ENCODE measurements around the gene PORCN. TPM values are rescaled to one million over a fixed set of nuclear protein-coding genes. Genes with fewer than 3 reads are reported as not detected.
"Not testable (repeated sequence)": the region's sequence is repeated elsewhere in the genome, so short reads cannot be mapped to it uniquely, and the experiment has no call there.

PORCN gene
- total RNA-seq, 4 donors from 2014 or later: 3.7 to 11.4 (median 5.2) TPM

- no peak for TF ChIP-seq POLR2A (IDR thresholded peaks at IDR 0.05)
- TF ChIP-seq, protein P1, sequence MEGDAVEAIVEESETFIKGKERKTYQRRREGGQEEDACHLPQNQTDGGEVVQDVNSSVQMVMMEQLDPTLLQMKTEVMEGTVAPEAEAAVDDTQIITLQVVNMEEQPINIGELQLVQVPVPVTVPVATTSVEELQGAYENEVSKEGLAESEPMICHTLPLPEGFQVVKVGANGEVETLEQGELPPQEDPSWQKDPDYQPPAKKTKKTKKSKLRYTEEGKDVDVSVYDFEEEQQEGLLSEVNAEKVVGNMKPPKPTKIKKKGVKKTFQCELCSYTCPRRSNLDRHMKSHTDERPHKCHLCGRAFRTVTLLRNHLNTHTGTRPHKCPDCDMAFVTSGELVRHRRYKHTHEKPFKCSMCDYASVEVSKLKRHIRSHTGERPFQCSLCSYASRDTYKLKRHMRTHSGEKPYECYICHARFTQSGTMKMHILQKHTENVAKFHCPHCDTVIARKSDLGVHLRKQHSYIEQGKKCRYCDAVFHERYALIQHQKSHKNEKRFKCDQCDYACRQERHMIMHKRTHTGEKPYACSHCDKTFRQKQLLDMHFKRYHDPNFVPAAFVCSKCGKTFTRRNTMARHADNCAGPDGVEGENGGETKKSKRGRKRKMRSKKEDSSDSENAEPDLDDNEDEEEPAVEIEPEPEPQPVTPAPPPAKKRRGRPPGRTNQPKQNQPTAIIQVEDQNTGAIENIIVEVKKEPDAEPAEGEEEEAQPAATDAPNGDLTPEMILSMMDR (IDR thresholded peaks at IDR 0.05): no peak
- H3K36me3 ChIP-seq: no peaks in the 10 kb centered on the region
Measured at GRCh38 chrX:48520455-48520854, 11.7 kb downstream of the PORCN start.

DNA sequence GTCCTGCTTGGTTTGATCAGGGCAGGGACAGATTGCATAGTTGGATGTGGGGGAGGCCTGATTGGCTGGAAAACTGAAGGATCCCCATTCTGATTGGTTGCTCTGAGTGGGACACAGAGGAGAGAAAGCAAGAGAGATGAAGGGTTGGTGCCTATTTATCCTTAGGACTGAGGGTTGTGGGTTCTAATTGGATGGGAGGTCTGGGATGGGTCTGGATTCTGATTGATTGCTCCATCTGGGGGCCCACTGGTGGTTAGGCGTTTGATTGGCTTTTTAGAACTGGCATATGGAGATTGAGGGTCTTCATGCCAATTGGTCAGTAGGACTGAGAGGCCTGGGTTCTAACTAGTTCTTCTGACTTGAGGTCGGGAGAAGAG lies 12.2 kb downstream of the PORCN start:
- no peaks in the 10 kb centered on the region for H3K9me3 ChIP-seq
- H3K27ac ChIP-seq: peak overlapping the region; percentile 77 to 93 (median 88)
- peak overlapping the region; percentile 47 to 80 (median 68) for H3K4me3 ChIP-seq
- no peaks in the 10 kb centered on the region for H3K36me3 ChIP-seq
- H3K27me3 ChIP-seq: no peaks in the 10 kb centered on the region
- TF ChIP-seq, protein P1 (IDR thresholded peaks at IDR 0.05): no peak
- TF ChIP-seq POLR2A (IDR thresholded peaks at IDR 0.05): no peak
- peaks cover 0 to 11% (median 0%) of the 10 kb centered on the region in 4 donors for H3K4me1 ChIP-seq
- no peak for DNase-seq

More at GRCh38 chrX:48520455-48520854, 11.7 kb downstream of the PORCN start:
- Histone ChIP-seq H3K9me3 (no peaks in the 10 kb centered on the region), H3K4me1 (peaks cover 0 to 11% (median 0%) of the 10 kb centered on the region in 4 donors), H3K27me3 (no peaks in the 10 kb centered on the region), H3K4me3 (no peak overlapping the region), H3K27ac (no peak overlapping the region)
- no peak for DNase-seq

GRCh38 chrX:48521353-48522243 lies 12.8 kb downstream of the PORCN start, which contains the start of gene EBP:
EBP (plus strand) TSS chrX:48521808; CDS start chrX:48523772, 1,964 bp downstream.
- peak; percentile 65 to 75 for TF ChIP-seq POLR2A (IDR thresholded peaks at IDR 0.05)
- TF ChIP-seq, protein P1 (IDR thresholded peaks at IDR 0.05): no peak
- peak within 1 kb of the TSS; percentile 77 to 93 (median 88) for H3K27ac ChIP-seq
- H3K36me3 ChIP-seq: peaks cover 0 to 1% (median 0%) of the 10 kb centered on the region in 3 donors
- peak within 1 kb of the TSS; percentile 47 to 80 (median 68) for H3K4me3 ChIP-seq
- DNase-seq: peak; percentile 93 to 97 (median 95)
- no peaks in the 10 kb centered on the region for H3K27me3 ChIP-seq
- no peaks in the 10 kb centered on the region for H3K9me3 ChIP-seq
- H3K4me1 ChIP-seq: peaks cover 0 to 11% (median 0%) of the 10 kb centered on the region in 4 donors

DNA sequence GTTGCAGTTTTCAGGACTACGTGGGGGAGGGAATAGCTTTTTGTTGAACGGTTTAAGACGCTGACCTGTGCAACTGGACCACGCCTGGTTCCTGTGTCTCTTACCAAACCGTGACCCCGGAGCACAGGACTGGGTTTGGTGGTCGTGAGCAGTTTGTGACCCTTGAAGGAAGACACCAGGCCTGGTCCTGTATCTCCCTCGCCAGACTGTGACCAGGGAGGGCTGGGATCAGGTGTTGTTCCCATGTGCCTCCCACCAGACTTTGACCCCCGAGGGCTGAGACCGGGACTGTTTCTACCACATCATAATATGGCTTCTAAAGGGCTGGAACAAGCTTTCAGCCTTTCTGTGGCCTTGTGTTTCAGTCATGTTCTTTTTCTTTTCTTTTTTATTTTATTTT lies 13.5 kb downstream of the PORCN start:
- H3K36me3 ChIP-seq: peaks cover 0 to 8% (median 0%) of the 10 kb centered on the region in 3 donors
- peaks cover 0 to 11% (median 0%) of the 10 kb centered on the region in 4 donors for H3K4me1 ChIP-seq
- H3K4me3 ChIP-seq: peak overlapping the region; percentile 47 to 80 (median 68)
- peak in 2 of 3 donors; percentile 69 to 70 for DNase-seq
- no peaks in the 10 kb centered on the region for H3K27me3 ChIP-seq
- no peaks in the 10 kb centered on the region for H3K9me3 ChIP-seq
- peak overlapping the region; percentile 77 to 93 (median 88) for H3K27ac ChIP-seq
- peak; percentile 23 to 44 for TF ChIP-seq POLR2A (IDR thresholded peaks at IDR 0.05)
- TF ChIP-seq, protein P1 (IDR thresholded peaks at IDR 0.05): no peak

GRCh38 chrX:48523682-48524081 lies 14.9 kb downstream of the PORCN start:
- no peaks in the 10 kb centered on the region for H3K9me3 ChIP-seq
- no peak overlapping the region for H3K4me3 ChIP-seq
- peaks cover 0 to 16% (median 0%) of the 10 kb centered on the region in 3 donors for H3K36me3 ChIP-seq
- no peak for DNase-seq
- H3K27me3 ChIP-seq: no peaks in the 10 kb centered on the region
- TF ChIP-seq, protein P1 (IDR thresholded peaks at IDR 0.05): no peak
- TF ChIP-seq POLR2A (IDR thresholded peaks at IDR 0.05): no peak
- peaks cover 0 to 11% (median 0%) of the 10 kb centered on the region in 4 donors for H3K4me1 ChIP-seq
- no peak overlapping the region for H3K27ac ChIP-seq

DNA sequence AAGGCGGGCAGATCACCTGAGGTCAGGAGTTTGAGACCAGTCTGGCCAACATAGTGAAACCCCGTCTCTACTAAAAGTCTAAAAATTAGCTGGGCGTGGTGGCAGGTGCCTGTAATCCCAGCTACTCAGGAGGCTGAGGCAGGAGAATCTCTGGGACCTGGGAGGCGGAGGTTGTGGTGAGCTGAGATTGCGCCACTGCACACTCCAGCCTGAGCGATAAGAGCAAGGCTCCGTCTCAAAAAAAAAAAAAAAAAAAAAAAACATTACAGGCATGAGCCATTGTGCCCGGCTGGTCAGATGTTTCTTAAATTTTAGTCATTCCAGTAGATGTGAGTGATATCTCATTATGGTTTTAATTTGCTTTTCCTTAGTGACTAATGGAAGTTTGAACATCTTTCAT lies 17.1 kb downstream of the PORCN start:
- not testable (repeated sequence) for DNase-seq, H3K27ac ChIP-seq, H3K27me3 ChIP-seq, H3K9me3 ChIP-seq, H3K4me3 ChIP-seq
- peaks cover 0 to 11% (median 0%) of the 10 kb centered on the region in 4 donors for H3K4me1 ChIP-seq
- peaks cover 0 to 16% (median 0%) of the 10 kb centered on the region in 3 donors for H3K36me3 ChIP-seq
